K562 (cell line): ENCODE results near the gene CTDSPL. TPM values are rescaled to one million over a fixed set of nuclear protein-coding genes. Genes with fewer than 3 reads are reported as not detected.

Source experiments
- ARHGAP35 ChIP-seq: fragments of 450-650 bp; IDR thresholded peaks from 2 replicates; pipeline ENCODE4 v1.6.1; 2018; ENCODE audit not compliant: partially characterized antibody
- CBFB ChIP-seq: sonication (generic); formaldehyde crosslinking; IDR thresholded peaks from 2 replicates; pipeline ENCODE4 v1.4.0; 2020; ENCODE audit warnings: mild to moderate bottlenecking, missing genetic modification reagents
- CBX3 ChIP-seq, 2 experiments: IDR thresholded peaks; 1 replicate in 1 of 2; 2 replicates in 1 of 2; pipeline ENCODE4 v1.6.1; 2012; ENCODE audit warnings: inconsistent platforms in 2 of 2, low read length in 2 of 2, borderline replicate concordance in 1 of 2, control low read depth in 1 of 2
- GATA2 ChIP-seq: sonication (generic); formaldehyde crosslinking; IDR thresholded peaks from 2 replicates; pipeline ENCODE4 v1.4.0; 2020; ENCODE audit warnings: mild to moderate bottlenecking, missing genetic modification reagents
- HSF4 ChIP-seq: fragments of 250-450 bp; sonication (Bioruptor Pico); IDR thresholded peaks from 2 replicates; pipeline ENCODE4 v2.1.2; 2022; ENCODE audit warnings: mild to moderate bottlenecking, moderate library complexity, borderline replicate concordance
- NFATC3 ChIP-seq: fragments of 450-650 bp; IDR thresholded peaks from 2 replicates; pipeline ENCODE4 v1.6.1; 2017; ENCODE audit warnings: mild to moderate bottlenecking
- NFIX ChIP-seq: fragments of 250-450 bp; sonication (Bioruptor Pico); IDR thresholded peaks from 2 replicates; pipeline ENCODE4 v1.4.0; 2020; ENCODE audit warnings: low read depth, mild to moderate bottlenecking, moderate library complexity
- SIRT6 ChIP-seq: IDR thresholded peaks from one replicate; pipeline ENCODE4 v1.6.1; 2012; ENCODE audit warnings: low read depth, mild to moderate bottlenecking, control low read depth, inconsistent platforms, low read length, moderate library complexity
- SRSF7 ChIP-seq: fragments of 200-400 bp; formaldehyde crosslinking; optimal IDR thresholded peaks from 2 replicates; pipeline ENCODE3; 2017; ENCODE audit warnings: mild to moderate bottlenecking, low read depth, low read length
- TFAM ChIP-seq: fragments of 250-450 bp; sonication (Bioruptor Pico); conservative IDR thresholded peaks from 2 replicates; pipeline ENCODE4 v1.5.0; 2021; ENCODE audit warnings: mild to moderate bottlenecking, moderate library complexity
- ZFP30 ChIP-seq: fragments of 250-450 bp; sonication (Bioruptor Pico); IDR thresholded peaks from 2 replicates; pipeline ENCODE4 v1.8.0; 2022; ENCODE audit warnings: moderate library complexity, mild to moderate bottlenecking, inconsistent platforms, borderline replicate concordance
- ZFX ChIP-seq: sonication (generic); formaldehyde crosslinking; IDR thresholded peaks from 2 replicates; pipeline ENCODE4 v1.8.0; 2022; ENCODE audit warnings: mild to moderate bottlenecking, missing genetic modification reagents, moderate library complexity
- ZNF121 ChIP-seq: sonication (generic); formaldehyde crosslinking; conservative IDR thresholded peaks from 2 replicates; pipeline ENCODE4 v1.8.0; 2022; ENCODE audit warnings: missing genetic modification reagents
- ZNF551 ChIP-seq: fragments of 250-450 bp; sonication (Bioruptor Pico); IDR thresholded peaks from 2 replicates; pipeline ENCODE4 v1.5.0; 2021; ENCODE audit warnings: mild to moderate bottlenecking, moderate library complexity
- ZNF75A ChIP-seq: fragments of 450-650 bp; formaldehyde crosslinking; IDR thresholded peaks from 2 replicates; pipeline ENCODE4 v1.4.0; 2020; ENCODE audit warnings: mild to moderate bottlenecking
- ZNF766 ChIP-seq: fragments of 200-800 bp; sonication (Bioruptor generic); conservative IDR thresholded peaks from 2 replicates; pipeline ENCODE4 v1.6.1; 2016; ENCODE audit warnings: missing genetic modification characterization, missing compliant biosample characterization
- polyA plus RNA-seq, 8 experiments: library from polyadenylated mRNA; depleted of rRNA in 4 of 8; stranded (reverse) in 5 of 8; unstranded in 3 of 8; fragments of >200 nt; fragmentation: Nextera tagmentation in 2 of 8; fragmentation: Illumina TruSeq in 1 of 8; extraction: Ambion mirVana in 2 of 8; extraction: Trizol in 1 of 8; gene quantifications; 2 replicates each; pipeline versions ENCODE4 v1.2.1 to v1.2.3, GENCODE V29; 2011 to 2014; ENCODE audit warnings: inconsistent platforms in 1 of 8, missing spikeins in 1 of 8
- total RNA-seq, 7 experiments: library from RNA; depleted of rRNA in 6 of 7; stranded (reverse); fragments of >200 nt in 6 of 7; fragmentation: Illumina TruSeq in 2 of 7; extraction: Trizol in 2 of 7; gene quantifications; 2 replicates each; pipeline versions ENCODE4 v1.2.1 to v1.2.3, GENCODE V29; 2011 to 2021; ENCODE audit warnings: low replicate concordance in 1 of 7
- TF ChIP-seq, protein P1 (sequence below): sonication (generic); formaldehyde crosslinking; IDR thresholded peaks from 2 replicates; pipeline ENCODE4 v1.8.0; 2022; ENCODE audit warnings: missing genetic modification reagents, mild to moderate bottlenecking, moderate library complexity, borderline replicate concordance
- TF ChIP-seq, protein P2 (sequence below): fragments of 450-650 bp; conservative IDR thresholded peaks from 2 replicates; pipeline ENCODE4 v1.6.1; 2016; ENCODE audit warnings: missing genetic modification characterization, low read depth, mild to moderate bottlenecking, control low read depth, missing compliant biosample characterization
- TF ChIP-seq, protein P3 (sequence below): sonication (generic); formaldehyde crosslinking; IDR thresholded peaks from 2 replicates; pipeline ENCODE4 v1.8.1; 2023; ENCODE audit warnings: mild to moderate bottlenecking, missing genetic modification reagents
- TF ChIP-seq, protein P4 (sequence below): sonication (generic); formaldehyde crosslinking; IDR thresholded peaks from 2 replicates; pipeline ENCODE4 v1.8.0; 2022; ENCODE audit warnings: mild to moderate bottlenecking, missing genetic modification reagents

The CTDSPL gene
- total and polyA plus RNA-seq, 9 of the 15 experiments (the other 6 are each of a cell fraction or from before 2014, with no cell fraction given): 5.1 to 19.3 (median 11.3) TPM

DNA sequence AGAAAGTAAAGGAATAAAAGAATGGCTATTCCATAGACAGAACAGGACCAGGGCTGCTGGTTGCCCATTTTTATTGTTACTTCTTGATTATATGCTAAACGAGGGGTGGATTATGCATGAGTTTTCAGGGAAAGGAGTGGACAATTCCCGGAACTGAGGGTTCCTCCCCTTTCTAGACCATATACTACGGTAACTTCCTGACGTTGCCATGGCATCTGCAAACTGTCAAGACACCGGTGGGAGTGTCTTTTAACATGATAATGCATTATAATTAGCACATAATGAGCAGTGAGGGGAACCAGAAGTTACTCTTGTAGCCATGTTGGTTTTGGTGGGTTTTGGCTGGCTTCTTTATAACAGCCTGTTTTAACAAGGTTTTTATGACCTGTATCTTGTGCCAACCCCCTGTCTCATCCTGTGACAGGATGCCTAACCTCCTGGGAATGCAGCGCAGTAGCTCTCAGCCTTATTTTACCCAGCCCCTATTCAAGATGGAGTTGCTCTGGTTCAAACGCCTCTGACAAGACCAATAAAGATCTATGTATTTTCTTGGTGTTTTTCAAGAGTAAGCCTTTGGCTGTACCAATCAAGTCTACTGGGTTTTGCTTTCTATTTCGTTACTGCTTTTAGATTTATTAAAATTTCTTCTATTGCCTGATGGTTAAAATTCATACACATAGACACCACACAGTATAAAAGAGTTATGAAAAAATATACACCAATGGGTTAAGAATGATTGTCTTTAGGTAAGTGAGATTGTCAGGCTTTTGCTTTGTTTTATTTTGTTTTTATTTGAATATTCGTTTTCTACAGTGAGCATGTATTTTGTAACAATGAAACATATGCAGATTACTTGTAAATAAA, 37.4 kb upstream of the CTDSPL start (continued):
- TF ChIP-seq, protein P1, sequence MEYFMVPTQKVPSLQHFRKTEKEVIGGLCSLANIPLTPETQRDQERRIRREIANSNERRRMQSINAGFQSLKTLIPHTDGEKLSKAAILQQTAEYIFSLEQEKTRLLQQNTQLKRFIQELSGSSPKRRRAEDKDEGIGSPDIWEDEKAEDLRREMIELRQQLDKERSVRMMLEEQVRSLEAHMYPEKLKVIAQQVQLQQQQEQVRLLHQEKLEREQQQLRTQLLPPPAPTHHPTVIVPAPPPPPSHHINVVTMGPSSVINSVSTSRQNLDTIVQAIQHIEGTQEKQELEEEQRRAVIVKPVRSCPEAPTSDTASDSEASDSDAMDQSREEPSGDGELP (CRISPR knock-in tag): no peak
- TF ChIP-seq ZFX (CRISPR knock-in tag) (no peak), CBFB (no peak), ZFP30 (CRISPR knock-in tag) (no peak), SIRT6 (no peak), CBX3 (IDR thresholded peaks at IDR 0.05; ENCODE audit: borderline replicate concordance in 1 of 2, low read length in 2 of 2) (no peak), ZNF121 (CRISPR knock-in tag) (no peak), NFIX (CRISPR knock-in tag) (no peak), ZNF766 (CRISPR knock-in tag) (peak; percentile 97), NFATC3 (no peak), GATA2 (CRISPR knock-in tag) (no peak), TFAM (no peak), ZNF75A (CRISPR knock-in tag) (peak; percentile 76; the same call in 1 of the 2 replicates), HSF4 (CRISPR knock-in tag) (no peak), ZNF551 (CRISPR knock-in tag) (no peak), ARHGAP35 (no peak), SRSF7 (no peak)
- TF ChIP-seq, protein P2, sequence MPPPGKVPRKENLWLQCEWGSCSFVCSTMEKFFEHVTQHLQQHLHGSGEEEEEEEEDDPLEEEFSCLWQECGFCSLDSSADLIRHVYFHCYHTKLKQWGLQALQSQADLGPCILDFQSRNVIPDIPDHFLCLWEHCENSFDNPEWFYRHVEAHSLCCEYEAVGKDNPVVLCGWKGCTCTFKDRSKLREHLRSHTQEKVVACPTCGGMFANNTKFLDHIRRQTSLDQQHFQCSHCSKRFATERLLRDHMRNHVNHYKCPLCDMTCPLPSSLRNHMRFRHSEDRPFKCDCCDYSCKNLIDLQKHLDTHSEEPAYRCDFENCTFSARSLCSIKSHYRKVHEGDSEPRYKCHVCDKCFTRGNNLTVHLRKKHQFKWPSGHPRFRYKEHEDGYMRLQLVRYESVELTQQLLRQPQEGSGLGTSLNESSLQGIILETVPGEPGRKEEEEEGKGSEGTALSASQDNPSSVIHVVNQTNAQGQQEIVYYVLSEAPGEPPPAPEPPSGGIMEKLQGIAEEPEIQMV (tag): peak; percentile 69; the same call in 1 of the 2 replicates
- TF ChIP-seq, protein P3, sequence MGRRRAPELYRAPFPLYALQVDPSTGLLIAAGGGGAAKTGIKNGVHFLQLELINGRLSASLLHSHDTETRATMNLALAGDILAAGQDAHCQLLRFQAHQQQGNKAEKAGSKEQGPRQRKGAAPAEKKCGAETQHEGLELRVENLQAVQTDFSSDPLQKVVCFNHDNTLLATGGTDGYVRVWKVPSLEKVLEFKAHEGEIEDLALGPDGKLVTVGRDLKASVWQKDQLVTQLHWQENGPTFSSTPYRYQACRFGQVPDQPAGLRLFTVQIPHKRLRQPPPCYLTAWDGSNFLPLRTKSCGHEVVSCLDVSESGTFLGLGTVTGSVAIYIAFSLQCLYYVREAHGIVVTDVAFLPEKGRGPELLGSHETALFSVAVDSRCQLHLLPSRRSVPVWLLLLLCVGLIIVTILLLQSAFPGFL (CRISPR knock-in tag): no peak
- TF ChIP-seq, protein P4, sequence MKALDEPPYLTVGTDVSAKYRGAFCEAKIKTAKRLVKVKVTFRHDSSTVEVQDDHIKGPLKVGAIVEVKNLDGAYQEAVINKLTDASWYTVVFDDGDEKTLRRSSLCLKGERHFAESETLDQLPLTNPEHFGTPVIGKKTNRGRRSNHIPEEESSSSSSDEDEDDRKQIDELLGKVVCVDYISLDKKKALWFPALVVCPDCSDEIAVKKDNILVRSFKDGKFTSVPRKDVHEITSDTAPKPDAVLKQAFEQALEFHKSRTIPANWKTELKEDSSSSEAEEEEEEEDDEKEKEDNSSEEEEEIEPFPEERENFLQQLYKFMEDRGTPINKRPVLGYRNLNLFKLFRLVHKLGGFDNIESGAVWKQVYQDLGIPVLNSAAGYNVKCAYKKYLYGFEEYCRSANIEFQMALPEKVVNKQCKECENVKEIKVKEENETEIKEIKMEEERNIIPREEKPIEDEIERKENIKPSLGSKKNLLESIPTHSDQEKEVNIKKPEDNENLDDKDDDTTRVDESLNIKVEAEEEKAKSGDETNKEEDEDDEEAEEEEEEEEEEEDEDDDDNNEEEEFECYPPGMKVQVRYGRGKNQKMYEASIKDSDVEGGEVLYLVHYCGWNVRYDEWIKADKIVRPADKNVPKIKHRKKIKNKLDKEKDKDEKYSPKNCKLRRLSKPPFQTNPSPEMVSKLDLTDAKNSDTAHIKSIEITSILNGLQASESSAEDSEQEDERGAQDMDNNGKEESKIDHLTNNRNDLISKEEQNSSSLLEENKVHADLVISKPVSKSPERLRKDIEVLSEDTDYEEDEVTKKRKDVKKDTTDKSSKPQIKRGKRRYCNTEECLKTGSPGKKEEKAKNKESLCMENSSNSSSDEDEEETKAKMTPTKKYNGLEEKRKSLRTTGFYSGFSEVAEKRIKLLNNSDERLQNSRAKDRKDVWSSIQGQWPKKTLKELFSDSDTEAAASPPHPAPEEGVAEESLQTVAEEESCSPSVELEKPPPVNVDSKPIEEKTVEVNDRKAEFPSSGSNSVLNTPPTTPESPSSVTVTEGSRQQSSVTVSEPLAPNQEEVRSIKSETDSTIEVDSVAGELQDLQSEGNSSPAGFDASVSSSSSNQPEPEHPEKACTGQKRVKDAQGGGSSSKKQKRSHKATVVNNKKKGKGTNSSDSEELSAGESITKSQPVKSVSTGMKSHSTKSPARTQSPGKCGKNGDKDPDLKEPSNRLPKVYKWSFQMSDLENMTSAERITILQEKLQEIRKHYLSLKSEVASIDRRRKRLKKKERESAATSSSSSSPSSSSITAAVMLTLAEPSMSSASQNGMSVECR (CRISPR knock-in tag): no peak
